ENCODE results near the gene FARP2. TPM values are rescaled to one million over a fixed set of nuclear protein-coding genes. Genes with fewer than 3 reads are reported as not detected.
A peak's percentile ranks its signal among the peaks of the same experiment; 100 is the strongest.

FARP2 gene
- total and polyA plus RNA-seq, 2 experiments from 2014 or later = 16.0 to 22.6 TPM

DNA sequence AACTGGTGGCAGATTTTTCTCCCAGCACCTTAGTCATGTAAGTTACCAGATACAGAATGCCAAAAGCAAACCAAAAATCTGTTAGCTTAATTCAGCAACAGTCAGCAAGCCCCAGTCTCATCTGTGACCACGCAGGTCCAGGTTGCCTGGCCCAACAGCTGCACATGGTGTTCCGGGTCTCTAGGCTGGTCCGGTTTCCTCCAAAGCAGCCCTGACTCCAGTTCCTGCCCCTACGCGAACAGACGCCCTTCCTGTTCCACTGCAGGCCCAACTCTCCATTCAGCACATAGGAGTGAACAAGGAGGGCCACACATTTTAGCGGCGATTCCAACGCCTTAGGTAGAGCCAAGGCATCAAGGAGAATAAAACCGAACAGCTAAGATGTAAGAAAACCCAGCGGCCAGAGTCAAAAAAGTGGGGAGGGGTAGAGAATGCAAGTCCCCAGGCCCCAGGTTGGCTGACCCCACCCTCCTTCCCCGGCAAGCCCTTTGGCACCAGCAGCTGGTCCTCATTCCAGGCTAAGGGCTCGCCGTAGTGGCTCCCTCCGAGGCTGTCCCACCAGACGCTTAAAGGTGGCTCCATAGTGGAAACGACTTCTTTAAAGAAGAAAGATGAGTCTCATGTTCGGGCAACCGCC lies 150.8 kb downstream of the FARP2 start:
- H2AFZ ChIP-seq = no peak overlapping the region
- peaks cover 8% of the 10 kb centered on the region; the same call in 1 of the 2 replicates for H3K27me3 ChIP-seq (ENCODE audit: insufficient read depth)
- TF ChIP-seq ZNF331 (CRISPR knock-in tag; IDR thresholded peaks at IDR 0.05; ENCODE audit: low read depth) (no peak), STAT1 (IDR thresholded peaks at IDR 0.05; ENCODE audit: unreplicated experiment) (no peak)
- peaks cover 22% of the 10 kb centered on the region for H3K27me3 Mint-ChIP-seq (ENCODE audit: insufficient read depth, low read depth, poor library complexity)
- peaks cover 32% of the 10 kb centered on the region for H4K20me1 ChIP-seq (replicated peaks; ENCODE audit: insufficient read depth)
- H3K27ac ChIP-seq (ENCODE audit: low read depth) = no peak overlapping the region
- no peaks in the 10 kb centered on the region for H3K9me2 ChIP-seq (ENCODE audit: insufficient read depth)
- H3K4me3 ChIP-seq = peak overlapping the region; percentile 94
- no peaks in the 10 kb centered on the region for H3K36me3 ChIP-seq (ENCODE audit: insufficient read depth)
- H3F3A ChIP-seq (replicated peaks; ENCODE audit: low read depth) = 0 out of 2 replicates have a peak, but pooled peaks cover 4% of the 10 kb centered on the region
- H3K4me2 ChIP-seq = peak overlapping the region; percentile 93
- ATAC-seq = no peak
- no peak overlapping the region for H3K27ac Mint-ChIP-seq
- peak; percentile 49 for DNase-seq (ENCODE audit: low spot score)
- peaks cover 16% of the 10 kb centered on the region for H3K4me1 Mint-ChIP-seq
- H3K79me2 ChIP-seq (replicated peaks; ENCODE audit: insufficient read depth) = peaks cover 55% of the 10 kb centered on the region
- H3K36me3 Mint-ChIP-seq (ENCODE audit: low read depth) = peaks cover 19% of the 10 kb centered on the region
- peaks cover 16% of the 10 kb centered on the region for H3K4me1 ChIP-seq (ENCODE audit: insufficient read depth)
- H3K4me3 Mint-ChIP-seq = peak overlapping the region; percentile 90
- H3K9me3 Mint-ChIP-seq = no peaks in the 10 kb centered on the region; the same call in 2 of the 3 replicates

DNA sequence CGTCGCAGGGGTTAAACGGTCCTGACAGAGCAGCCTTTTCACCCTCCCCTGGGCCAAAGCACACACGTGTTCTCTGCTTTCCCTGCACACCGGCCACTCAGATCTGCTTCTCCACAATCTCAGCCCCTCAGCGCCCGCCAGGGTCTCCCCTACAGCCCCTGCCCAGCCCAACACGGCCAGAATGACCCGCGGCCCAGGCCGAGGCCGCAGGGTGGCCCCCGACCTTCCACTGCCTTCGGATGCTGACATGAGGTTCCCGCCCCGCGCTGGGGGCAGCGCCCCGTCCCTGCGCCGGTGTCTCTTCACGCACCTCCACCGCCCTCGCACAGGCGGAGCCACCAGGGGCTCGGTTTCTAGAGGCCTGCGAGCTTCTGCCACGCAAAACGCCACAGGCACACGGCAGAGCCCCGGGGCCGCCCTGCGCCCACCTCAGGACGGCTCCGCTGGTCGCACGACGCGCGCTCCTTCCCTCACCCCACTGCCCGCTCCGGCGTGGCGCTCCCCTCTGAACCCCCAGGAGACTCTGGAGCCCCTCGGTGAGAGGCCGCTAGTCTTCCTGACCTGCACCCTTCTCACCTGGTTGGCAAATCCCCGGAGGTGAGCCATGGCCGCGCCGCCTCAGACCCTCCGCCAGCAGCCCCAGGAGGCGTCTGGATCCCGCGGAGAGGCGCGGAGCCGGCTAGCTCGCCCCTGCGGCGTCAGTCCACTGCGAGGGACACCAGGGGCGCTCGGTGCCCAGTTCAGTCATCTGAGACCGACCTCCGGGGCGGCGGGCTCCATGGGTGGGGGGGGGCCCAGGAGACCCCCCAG lies 151.6 kb downstream of the FARP2 start:
- ATAC-seq = peak; percentile 41
- Mint-ChIP-seq H3K27ac (no peak overlapping the region), H3K36me3 (ENCODE audit: low read depth) (peaks cover 21% of the 10 kb centered on the region), H3K9me3 (no peaks in the 10 kb centered on the region; the same call in 2 of the 3 replicates), H3K4me3 (peak overlapping the region; percentile 90), H3K27me3 (ENCODE audit: insufficient read depth, low read depth, poor library complexity) (peaks cover 22% of the 10 kb centered on the region), H3K4me1 (peaks cover 16% of the 10 kb centered on the region)
- peak overlapping the region; percentile 93 for H3K4me2 ChIP-seq
- peaks cover 16% of the 10 kb centered on the region for H3K4me1 ChIP-seq (ENCODE audit: insufficient read depth)
- peaks cover 8% of the 10 kb centered on the region; the same call in 1 of the 2 replicates for H3K27me3 ChIP-seq (ENCODE audit: insufficient read depth)
- DNase-seq (ENCODE audit: low spot score) = peak; percentile 70
- no peaks in the 10 kb centered on the region for H3K9me2 ChIP-seq (ENCODE audit: insufficient read depth)
- H3K36me3 ChIP-seq (ENCODE audit: insufficient read depth) = no peaks in the 10 kb centered on the region
- H4K20me1 ChIP-seq (replicated peaks; ENCODE audit: insufficient read depth) = peaks cover 25% of the 10 kb centered on the region
- H3K79me2 ChIP-seq (replicated peaks; ENCODE audit: insufficient read depth) = peaks cover 48% of the 10 kb centered on the region
- H3F3A ChIP-seq (replicated peaks; ENCODE audit: low read depth) = 0 out of 2 replicates have a peak, but pooled peaks cover 4% of the 10 kb centered on the region
- no peak overlapping the region for H3K27ac ChIP-seq (ENCODE audit: low read depth)
- peak overlapping the region; percentile 94 for H3K4me3 ChIP-seq
- H2AFZ ChIP-seq = 0 out of 2 replicates have a peak overlapping the region, but pooled peaks have one; percentile 38
- no peak for TF ChIP-seq EZH2 (IDR thresholded peaks at IDR 0.05; ENCODE audit: low read depth, unreplicated experiment)
- TF ChIP-seq EZH2phosphoT487 (IDR thresholded peaks at IDR 0.05; ENCODE audit: unreplicated experiment) = no peak
- TF ChIP-seq, protein P1, sequence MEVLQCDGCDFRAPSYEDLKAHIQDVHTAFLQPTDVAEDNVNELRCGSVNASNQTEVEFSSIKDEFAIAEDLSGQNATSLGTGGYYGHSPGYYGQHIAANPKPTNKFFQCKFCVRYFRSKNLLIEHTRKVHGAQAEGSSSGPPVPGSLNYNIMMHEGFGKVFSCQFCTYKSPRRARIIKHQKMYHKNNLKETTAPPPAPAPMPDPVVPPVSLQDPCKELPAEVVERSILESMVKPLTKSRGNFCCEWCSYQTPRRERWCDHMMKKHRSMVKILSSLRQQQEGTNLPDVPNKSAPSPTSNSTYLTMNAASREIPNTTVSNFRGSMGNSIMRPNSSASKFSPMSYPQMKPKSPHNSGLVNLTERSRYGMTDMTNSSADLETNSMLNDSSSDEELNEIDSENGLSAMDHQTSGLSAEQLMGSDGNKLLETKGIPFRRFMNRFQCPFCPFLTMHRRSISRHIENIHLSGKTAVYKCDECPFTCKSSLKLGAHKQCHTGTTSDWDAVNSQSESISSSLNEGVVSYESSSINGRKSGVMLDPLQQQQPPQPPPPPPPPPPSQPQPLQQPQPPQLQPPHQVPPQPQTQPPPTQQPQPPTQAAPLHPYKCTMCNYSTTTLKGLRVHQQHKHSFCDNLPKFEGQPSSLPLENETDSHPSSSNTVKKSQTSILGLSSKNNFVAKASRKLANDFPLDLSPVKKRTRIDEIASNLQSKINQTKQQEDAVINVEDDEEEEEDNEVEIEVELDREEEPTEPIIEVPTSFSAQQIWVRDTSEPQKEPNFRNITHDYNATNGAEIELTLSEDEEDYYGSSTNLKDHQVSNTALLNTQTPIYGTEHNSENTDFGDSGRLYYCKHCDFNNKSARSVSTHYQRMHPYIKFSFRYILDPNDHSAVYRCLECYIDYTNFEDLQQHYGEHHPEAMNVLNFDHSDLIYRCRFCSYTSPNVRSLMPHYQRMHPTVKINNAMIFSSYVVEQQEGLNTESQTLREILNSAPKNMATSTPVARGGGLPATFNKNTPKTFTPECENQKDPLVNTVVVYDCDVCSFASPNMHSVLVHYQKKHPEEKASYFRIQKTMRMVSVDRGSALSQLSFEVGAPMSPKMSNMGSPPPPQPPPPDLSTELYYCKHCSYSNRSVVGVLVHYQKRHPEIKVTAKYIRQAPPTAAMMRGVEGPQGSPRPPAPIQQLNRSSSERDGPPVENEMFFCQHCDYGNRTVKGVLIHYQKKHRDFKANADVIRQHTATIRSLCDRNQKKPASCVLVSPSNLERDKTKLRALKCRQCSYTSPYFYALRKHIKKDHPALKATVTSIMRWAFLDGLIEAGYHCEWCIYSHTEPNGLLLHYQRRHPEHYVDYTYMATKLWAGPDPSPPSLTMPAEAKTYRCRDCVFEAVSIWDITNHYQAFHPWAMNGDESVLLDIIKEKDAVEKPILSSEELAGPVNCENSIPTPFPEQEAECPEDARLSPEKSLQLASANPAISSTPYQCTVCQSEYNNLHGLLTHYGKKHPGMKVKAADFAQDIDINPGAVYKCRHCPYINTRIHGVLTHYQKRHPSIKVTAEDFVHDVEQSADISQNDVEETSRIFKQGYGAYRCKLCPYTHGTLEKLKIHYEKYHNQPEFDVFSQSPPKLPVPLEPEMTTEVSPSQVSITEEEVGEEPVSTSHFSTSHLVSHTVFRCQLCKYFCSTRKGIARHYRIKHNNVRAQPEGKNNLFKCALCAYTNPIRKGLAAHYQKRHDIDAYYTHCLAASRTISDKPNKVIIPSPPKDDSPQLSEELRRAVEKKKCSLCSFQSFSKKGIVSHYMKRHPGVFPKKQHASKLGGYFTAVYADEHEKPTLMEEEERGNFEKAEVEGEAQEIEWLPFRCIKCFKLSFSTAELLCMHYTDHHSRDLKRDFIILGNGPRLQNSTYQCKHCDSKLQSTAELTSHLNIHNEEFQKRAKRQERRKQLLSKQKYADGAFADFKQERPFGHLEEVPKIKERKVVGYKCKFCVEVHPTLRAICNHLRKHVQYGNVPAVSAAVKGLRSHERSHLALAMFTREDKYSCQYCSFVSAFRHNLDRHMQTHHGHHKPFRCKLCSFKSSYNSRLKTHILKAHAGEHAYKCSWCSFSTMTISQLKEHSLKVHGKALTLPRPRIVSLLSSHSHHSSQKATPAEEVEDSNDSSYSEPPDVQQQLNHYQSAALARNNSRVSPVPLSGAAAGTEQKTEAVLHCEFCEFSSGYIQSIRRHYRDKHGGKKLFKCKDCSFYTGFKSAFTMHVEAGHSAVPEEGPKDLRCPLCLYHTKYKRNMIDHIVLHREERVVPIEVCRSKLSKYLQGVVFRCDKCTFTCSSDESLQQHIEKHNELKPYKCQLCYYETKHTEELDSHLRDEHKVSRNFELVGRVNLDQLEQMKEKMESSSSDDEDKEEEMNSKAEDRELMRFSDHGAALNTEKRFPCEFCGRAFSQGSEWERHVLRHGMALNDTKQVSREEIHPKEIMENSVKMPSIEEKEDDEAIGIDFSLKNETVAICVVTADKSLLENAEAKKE (CRISPR knock-in tag; IDR thresholded peaks at IDR 0.05) = no peak
- TF ChIP-seq, protein P2, sequence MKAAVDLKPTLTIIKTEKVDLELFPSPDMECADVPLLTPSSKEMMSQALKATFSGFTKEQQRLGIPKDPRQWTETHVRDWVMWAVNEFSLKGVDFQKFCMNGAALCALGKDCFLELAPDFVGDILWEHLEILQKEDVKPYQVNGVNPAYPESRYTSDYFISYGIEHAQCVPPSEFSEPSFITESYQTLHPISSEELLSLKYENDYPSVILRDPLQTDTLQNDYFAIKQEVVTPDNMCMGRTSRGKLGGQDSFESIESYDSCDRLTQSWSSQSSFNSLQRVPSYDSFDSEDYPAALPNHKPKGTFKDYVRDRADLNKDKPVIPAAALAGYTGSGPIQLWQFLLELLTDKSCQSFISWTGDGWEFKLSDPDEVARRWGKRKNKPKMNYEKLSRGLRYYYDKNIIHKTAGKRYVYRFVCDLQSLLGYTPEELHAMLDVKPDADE (IDR thresholded peaks at IDR 0.05) = no peak
- no peak for TF ChIP-seq NANOG (IDR thresholded peaks at IDR 0.05; ENCODE audit: borderline replicate concordance)
- TF ChIP-seq JUNB (IDR thresholded peaks at IDR 0.05; ENCODE audit: unreplicated experiment) = no peak
- TF ChIP-seq, protein P3, sequence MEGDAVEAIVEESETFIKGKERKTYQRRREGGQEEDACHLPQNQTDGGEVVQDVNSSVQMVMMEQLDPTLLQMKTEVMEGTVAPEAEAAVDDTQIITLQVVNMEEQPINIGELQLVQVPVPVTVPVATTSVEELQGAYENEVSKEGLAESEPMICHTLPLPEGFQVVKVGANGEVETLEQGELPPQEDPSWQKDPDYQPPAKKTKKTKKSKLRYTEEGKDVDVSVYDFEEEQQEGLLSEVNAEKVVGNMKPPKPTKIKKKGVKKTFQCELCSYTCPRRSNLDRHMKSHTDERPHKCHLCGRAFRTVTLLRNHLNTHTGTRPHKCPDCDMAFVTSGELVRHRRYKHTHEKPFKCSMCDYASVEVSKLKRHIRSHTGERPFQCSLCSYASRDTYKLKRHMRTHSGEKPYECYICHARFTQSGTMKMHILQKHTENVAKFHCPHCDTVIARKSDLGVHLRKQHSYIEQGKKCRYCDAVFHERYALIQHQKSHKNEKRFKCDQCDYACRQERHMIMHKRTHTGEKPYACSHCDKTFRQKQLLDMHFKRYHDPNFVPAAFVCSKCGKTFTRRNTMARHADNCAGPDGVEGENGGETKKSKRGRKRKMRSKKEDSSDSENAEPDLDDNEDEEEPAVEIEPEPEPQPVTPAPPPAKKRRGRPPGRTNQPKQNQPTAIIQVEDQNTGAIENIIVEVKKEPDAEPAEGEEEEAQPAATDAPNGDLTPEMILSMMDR (conservative IDR thresholded peaks at IDR 0.05; ENCODE audit: low read depth in 2 of 2) = 0 out of 4 replicates have a peak, but pooled peaks of 1 of the 2 experiments have one; percentile 8
- TF ChIP-seq POLR2AphosphoS5 (IDR thresholded peaks at IDR 0.05; ENCODE audit: low read depth) = peak; percentile 25; the same call in 1 of the 2 replicates

All from GM23338 (cell line).